GM12874 (cell line): Measurements from ENCODE around the gene ZNF438.

Experiments used
- CTCF ChIP-seq: IDR thresholded peaks from 2 replicates; pipeline ENCODE4 v1.5.1; 2011; ENCODE audit warnings: low read depth, mild to moderate bottlenecking, control low read depth, low read length, moderate library complexity; ENCODE audit not compliant: insufficient read depth

ZNF438 gene

GRCh38 chr10:30939643-30940251 is 91.9 kb downstream of the ZNF438 start:
- no peak for TF ChIP-seq CTCF

- no peak for TF ChIP-seq CTCF
These were observed 96.6 kb downstream of the ZNF438 start for GRCh38 chr10:30935078-30935477.

GRCh38 chr10:30931094-30931493 is 100.6 kb downstream of the ZNF438 start:
- TF ChIP-seq CTCF: no peak

GRCh38 chr10:30929901-30930520 is 101.7 kb downstream of the ZNF438 start:
- no peak for TF ChIP-seq CTCF

- no peak for TF ChIP-seq CTCF
These were observed 102.9 kb downstream of the ZNF438 start for GRCh38 chr10:30928742-30929141.

GRCh38 chr10:30918651-30919050 is 113.0 kb downstream of the ZNF438 start:
- no peak for TF ChIP-seq CTCF

- no peak for TF ChIP-seq CTCF
These were observed 113.9 kb downstream of the ZNF438 start for GRCh38 chr10:30917789-30918188.

GRCh38 chr10:30917067-30917466 is 114.6 kb downstream of the ZNF438 start:
- TF ChIP-seq CTCF: no peak
